DMS53 treated with DMSO at 0.1 percent for 48 hours (cell line): ENCODE results near the gene GABRB3.

ENCODE experiments used
- DNase-seq: peaks from one replicate; lab custom pipeline; 2025; ENCODE audit not compliant: unreplicated experiment; lab: John Stamatoyannopoulos, UW

The GABRB3 gene

GRCh38 chr15:26631894-26632293 lies 141.0 kb downstream of the GABRB3 start:
- DNase-seq = no peak

DNA sequence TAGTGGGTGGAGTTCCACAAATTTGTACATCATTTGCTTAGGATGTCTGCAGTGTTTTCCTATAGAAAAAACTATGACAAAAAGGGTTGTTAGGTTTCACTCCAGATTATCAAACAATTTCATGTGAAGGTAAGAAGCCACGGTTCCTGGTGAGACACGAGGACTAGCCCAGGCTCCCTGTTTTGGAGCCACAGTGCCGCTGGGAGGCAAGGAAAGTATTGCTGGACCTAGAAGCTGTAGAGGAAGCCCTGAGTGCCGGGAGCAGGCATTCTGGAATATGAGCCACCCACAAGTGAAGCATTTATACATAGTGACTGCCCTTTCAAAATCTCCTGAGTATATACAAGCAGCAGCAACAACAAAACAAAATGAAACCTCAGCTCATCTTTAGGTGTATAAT lies 142.0 kb downstream of the GABRB3 start:
- no peak for DNase-seq

- DNase-seq = no peak
These were observed 143.9 kb downstream of the GABRB3 start for GRCh38 chr15:26628879-26629529.

- DNase-seq = no peak
These were observed 144.8 kb downstream of the GABRB3 start for GRCh38 chr15:26628071-26628470.

DNA sequence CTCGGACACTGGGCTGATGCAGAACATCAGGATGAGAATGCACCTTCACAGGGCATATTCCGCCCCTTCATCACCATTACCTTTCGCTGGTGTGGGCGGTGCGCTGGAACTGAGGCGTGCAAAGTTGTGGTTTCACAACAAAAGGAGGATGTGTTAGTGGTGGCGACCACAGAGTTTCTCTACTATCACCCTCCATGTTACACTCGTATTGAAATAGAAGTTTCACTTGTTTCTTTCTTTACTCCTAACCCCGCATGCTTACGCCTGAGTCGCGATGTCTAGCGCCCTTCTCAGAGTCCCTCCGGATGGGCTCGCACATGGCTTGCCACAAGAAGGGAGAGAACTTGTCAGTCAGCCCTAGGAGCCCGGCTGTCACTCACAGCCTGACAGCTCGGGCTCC lies 148.7 kb downstream of the GABRB3 start:
- DNase-seq = no peak

DNA sequence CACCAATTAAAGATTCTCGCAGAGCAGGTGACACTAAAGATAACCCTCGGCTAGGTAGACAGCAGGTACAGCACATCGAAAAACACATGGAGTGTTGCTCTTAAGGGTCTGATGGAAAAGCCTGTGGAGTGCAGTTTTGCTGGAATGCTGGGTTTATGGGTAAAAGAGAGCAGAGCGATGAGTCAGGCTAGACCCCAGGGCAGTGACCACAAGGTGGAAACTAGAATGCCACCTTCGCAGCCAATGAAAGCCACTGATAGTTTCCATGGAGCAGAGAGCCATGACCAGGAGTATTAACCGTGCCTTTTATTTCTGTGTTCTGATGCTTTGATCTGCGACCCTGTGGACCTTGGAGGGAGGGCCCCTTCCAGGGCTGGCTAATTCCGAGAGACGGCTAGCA lies 149.8 kb downstream of the GABRB3 start:
- DNase-seq = no peak

GRCh38 chr15:26621816-26622215 lies 151.1 kb downstream of the GABRB3 start:
- DNase-seq = no peak

DNA sequence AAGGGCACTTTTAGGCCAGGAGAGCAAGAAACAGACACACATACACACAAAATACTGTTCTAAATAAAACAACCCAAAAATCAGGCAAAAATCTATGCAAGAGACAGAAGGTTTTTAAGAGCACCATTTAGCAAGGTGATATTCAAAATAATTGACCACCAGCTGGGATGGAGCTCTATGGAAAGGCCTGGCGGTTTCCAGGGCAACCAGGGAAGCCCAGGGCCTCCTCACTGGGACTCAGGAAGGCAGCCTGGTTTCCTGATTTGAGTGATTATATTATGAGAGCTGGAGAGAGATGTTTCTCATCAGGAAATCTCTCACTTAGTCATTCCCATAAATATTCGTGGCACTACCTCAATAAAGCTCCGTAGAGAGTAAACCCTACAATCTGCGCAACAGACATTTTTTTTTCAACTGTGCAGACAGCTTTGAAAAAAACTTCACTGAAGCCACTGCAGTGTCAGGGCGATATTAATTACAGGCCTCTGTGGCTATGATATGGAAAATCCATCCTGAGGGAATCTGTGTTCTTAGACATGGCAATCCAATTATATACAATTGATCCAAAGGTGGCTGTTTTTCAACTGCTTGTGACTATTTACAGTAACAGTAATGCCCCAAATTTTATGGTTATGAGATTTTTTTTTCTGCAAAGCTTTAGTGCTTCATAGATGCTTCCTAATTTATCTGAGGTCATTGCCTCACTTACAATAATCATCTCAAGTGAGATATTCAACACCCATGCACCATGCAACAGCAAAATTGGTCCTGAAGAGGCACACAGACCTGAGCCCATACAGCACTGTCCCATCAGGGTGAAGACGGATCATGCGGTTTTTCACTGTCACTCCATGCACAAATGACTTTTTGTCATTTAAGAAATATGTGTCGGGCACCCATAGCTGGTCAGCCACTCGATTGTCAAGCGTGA lies 152.1 kb downstream of the GABRB3 start:
- no peak for DNase-seq

- no peak for DNase-seq
These were observed 157.0 kb downstream of the GABRB3 start for GRCh38 chr15:26615927-26616302.

- DNase-seq = no peak
These were observed 157.5 kb downstream of the GABRB3 start for GRCh38 chr15:26615188-26615926.

DNA sequence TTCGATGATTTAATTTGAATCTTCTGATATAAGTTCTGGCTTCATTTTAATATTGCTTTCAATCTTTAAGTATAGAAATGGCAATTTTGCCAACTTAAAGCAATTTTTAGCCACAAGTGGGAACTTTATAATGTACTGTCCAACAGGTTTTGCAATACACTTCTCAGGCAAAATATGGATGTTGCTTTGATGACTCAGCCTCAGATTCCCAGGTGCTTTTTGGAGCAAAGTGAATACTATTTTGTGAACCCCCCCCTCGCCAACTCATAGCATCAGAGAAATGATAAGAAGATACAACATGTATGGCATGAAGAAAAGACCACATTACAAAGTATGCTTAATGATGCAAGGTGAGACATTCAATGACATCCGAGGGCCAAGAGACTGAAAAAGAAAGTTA lies 158.1 kb downstream of the GABRB3 start:
- no peak for DNase-seq

DNA sequence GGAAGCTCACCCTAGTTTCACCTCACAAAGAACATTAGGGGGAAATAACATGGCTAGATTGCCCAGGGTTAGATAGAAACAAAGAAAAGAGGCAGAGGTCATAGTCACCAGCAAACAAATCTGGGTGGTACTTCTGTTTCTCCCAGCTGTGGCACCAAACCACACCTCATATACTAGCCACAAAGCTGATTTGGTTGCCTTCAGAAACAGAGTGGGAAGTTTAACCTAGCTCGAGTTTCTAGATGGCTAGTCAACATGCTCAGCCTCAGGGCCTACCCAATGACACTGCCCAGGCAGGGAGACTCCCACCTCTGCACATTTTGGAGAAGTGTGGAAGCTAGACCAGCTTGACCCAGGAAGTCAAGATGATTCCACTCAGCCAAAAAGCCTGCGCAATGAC lies 174.2 kb downstream of the GABRB3 start:
- DNase-seq = no peak

GRCh38 chr15:26595611-26596010 lies 177.3 kb downstream of the GABRB3 start:
- DNase-seq = no peak

DNA sequence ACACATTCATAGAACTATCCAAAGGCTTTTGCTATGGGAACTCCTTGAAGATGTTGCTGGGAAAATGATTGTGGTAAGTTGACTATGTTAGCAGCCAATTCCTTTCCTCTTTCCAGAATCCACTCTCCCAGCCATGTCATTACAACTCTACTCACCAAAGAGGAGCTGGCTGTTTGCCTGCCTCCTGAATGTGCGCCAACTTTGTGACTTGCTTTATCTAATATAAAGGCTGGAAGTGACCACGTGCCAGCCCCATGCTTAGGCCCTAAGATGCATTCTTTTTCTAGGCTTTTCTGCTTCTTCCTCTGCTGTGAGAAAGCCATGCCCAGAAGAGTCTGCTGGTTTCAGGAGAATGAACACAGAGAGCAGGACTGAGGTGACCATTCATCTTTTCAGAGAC lies 182.2 kb downstream of the GABRB3 start:
- DNase-seq = no peak

- DNase-seq = no peak
These were observed 190.0 kb downstream of the GABRB3 start for GRCh38 chr15:26582840-26583239.

DNA sequence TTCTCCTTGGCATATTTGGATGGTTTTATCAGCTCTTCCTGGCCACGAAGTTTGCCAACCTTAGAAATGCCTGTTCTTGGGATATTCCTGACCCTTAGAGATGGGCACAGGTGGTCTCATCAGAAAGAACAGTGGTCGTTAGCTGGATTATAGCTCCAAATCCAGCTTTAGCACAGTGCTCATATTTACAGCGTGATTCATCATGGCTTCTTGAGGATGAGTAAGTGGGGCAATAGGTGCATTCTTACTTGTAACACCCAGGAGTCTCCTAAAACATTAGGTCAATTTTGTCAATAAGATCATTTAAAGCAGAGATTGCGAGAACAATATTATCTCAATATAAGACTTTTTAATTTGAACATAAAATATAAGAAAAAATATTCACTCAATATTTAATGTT lies 191.9 kb downstream of the GABRB3 start:
- DNase-seq = no peak

GRCh38 chr15:26572602-26573350 lies 200.1 kb downstream of the GABRB3 start:
- DNase-seq = no peak

- no peak for DNase-seq
These were observed 201.5 kb downstream of the GABRB3 start for GRCh38 chr15:26571346-26571745.

DNA sequence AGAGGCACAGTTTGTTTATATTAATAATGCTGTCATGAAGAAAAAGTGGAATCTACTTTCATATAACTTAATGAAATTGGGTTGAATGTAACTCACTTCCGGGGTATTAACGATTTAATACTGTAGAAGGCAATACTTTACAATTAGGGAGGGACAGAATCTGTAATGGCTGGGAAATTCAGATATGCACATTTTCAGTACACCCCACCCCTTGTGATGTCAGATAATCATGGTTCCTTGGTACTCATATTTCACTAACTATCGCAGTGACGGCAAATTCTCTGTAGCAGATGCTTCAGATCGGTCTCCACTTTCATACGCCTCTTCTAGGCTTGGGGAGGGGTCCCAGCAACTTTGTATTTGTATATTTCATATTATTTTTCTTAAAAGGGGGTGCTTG lies 207.3 kb downstream of the GABRB3 start:
- DNase-seq = no peak

GRCh38 chr15:26564361-26564760 lies 208.5 kb downstream of the GABRB3 start:
- no peak for DNase-seq

DNA sequence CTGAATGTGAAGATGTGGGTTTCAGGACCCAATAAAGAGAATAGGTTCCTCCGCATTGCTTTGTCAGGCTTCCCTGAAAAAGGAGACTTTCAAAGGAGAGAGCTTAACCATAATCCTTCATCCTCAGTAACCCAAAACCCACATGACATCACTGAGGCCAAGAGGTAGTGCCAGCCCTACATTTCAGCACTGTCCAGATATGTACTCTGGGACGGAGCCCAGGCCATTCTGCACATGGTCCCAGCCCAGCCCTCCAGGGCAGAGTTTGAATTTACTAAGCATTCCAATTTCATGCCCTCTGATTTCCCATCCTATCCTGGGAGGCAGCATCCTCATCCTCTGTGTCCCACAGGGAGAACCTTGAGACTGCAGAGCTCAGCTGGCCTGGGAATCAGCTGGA lies 210.5 kb downstream of the GABRB3 start:
- no peak for DNase-seq
